ENCODE measurements around the gene SPC25. TPM values are rescaled to one million over a fixed set of nuclear protein-coding genes. Genes with fewer than 3 reads are reported as not detected.

Gene SPC25
- total RNA-seq, 1 experiment from 2014 or later = 31.5 TPM

- Histone ChIP-seq H3K9ac (ENCODE audit: extremely low read depth, insufficient read length, low read length) (no peak overlapping the region), H3K4me1 (ENCODE audit: insufficient read depth, low read length) (no peaks in the 10 kb centered on the region; the same call in 1 of the 2 replicates), H3K79me1 (ENCODE audit: insufficient read depth, low read depth, low read length, poor library complexity, severe bottlenecking) (no peaks in the 10 kb centered on the region), H3K27ac (ENCODE audit: insufficient read length, low read depth, low read length) (no peak overlapping the region), H2BK12ac (ENCODE audit: insufficient read length, low read depth, low read length) (no peak overlapping the region), H3K23ac (ENCODE audit: insufficient read length, low read depth, low read length) (no peak overlapping the region), H2AFZ (ENCODE audit: low read length) (no peak overlapping the region), H2BK120ac (ENCODE audit: low read depth, low read length, poor library complexity, severe bottlenecking) (no peak overlapping the region), H2BK5ac (ENCODE audit: insufficient read length, low read length) (no peak overlapping the region), H3K4ac (ENCODE audit: low read depth, low read length) (no peak overlapping the region), H2AK5ac (ENCODE audit: insufficient read length, low read length) (no peak overlapping the region), H3K79me2 (ENCODE audit: insufficient read depth, low read length) (no peaks in the 10 kb centered on the region), H2BK20ac (ENCODE audit: low read depth, low read length, poor library complexity, severe bottlenecking) (no peak overlapping the region), H4K5ac (ENCODE audit: insufficient read length, low read depth, low read length) (no peak overlapping the region), H3K14ac (ENCODE audit: insufficient read depth, low read length) (no peak overlapping the region), H4K8ac (replicated peaks; ENCODE audit: insufficient read length, low read depth, low read length) (no peak overlapping the region), H3K23me2 (ENCODE audit: insufficient read length, low read depth, low read length, poor library complexity, severe bottlenecking) (no peaks in the 10 kb centered on the region), H4K20me1 (ENCODE audit: control insufficient read depth, insufficient read depth, insufficient read length) (no peaks in the 10 kb centered on the region), H2BK15ac (ENCODE audit: low read depth, low read length) (no peak overlapping the region), H3K18ac (ENCODE audit: insufficient read length, low read depth, low read length) (no peak overlapping the region), H4K91ac (ENCODE audit: insufficient read length, low read depth, low read length) (no peak overlapping the region), H3K27me3 (ENCODE audit: insufficient read depth, low read length) (no peaks in the 10 kb centered on the region), H3T11ph (ENCODE audit: low read length) (no peak overlapping the region), H3K9me3 (ENCODE audit: control insufficient read depth, low read depth, low read length) (no peaks in the 10 kb centered on the region), H3K4me2 (ENCODE audit: insufficient read depth, insufficient read length, low read length) (no peak overlapping the region), H3K56ac (ENCODE audit: insufficient read length, low read depth, low read length) (no peak overlapping the region)
- DNase-seq = no peak
- Mint-ChIP-seq H3K9me3 (peaks cover 0 to 5% of the 10 kb centered on the region in 2 experiments; a peak in 1 of 5 replicates), H3K36me3 (ENCODE audit: insufficient read depth in 1 of 3, low read depth in 3 of 3) (peaks cover 0 to 4% (median 0%) of the 10 kb centered on the region in 3 experiments; a peak in 1 of 7 replicates), H3K4me3 (no peak overlapping the region), H3K27me3 (ENCODE audit: low read depth) (no peaks in the 10 kb centered on the region), H3K27ac (no peak overlapping the region), H3K4me1 (no peaks in the 10 kb centered on the region; a peak in 1 of 4 replicates)
- TF ChIP-seq, protein P1, sequence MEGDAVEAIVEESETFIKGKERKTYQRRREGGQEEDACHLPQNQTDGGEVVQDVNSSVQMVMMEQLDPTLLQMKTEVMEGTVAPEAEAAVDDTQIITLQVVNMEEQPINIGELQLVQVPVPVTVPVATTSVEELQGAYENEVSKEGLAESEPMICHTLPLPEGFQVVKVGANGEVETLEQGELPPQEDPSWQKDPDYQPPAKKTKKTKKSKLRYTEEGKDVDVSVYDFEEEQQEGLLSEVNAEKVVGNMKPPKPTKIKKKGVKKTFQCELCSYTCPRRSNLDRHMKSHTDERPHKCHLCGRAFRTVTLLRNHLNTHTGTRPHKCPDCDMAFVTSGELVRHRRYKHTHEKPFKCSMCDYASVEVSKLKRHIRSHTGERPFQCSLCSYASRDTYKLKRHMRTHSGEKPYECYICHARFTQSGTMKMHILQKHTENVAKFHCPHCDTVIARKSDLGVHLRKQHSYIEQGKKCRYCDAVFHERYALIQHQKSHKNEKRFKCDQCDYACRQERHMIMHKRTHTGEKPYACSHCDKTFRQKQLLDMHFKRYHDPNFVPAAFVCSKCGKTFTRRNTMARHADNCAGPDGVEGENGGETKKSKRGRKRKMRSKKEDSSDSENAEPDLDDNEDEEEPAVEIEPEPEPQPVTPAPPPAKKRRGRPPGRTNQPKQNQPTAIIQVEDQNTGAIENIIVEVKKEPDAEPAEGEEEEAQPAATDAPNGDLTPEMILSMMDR (conservative IDR thresholded peaks at IDR 0.05) = no peak
- WGBS (ENCODE audit: extremely low coverage, insufficient read length, low lambda C conversion rate) = no CpG with 5 or more reads among the region's 3 CpGs
Measured at GRCh38 chr2:168928113-168928831, 38.0 kb upstream of the SPC25 start.

Data from H9 (cell line).